RWPE2 (cell line): ENCODE results near the gene MAN1A2.

ENCODE experiments used
- ATAC-seq: fragments of 200-7000 bp; cut with Tn5 transposase; 3 replicates; pipeline ENCODE4 v1.9.1; 2021; ENCODE audit warnings: low read depth
- DNase-seq: peaks from one replicate; pipeline ENCODE4 v3.0.0-alpha.2; 2020; ENCODE audit warnings: low spot score
- H3K27ac ChIP-seq: fragments of 450-650 bp; 2 replicates; pipeline ENCODE4 v1.5.1; 2017; ENCODE audit warnings: mild to moderate bottlenecking; ENCODE audit not compliant: poor library complexity, severe bottlenecking
- H3K27me3 ChIP-seq: fragments of 250-450 bp; sonication (Bioruptor Pico); 2 replicates; pipeline ENCODE4 v1.5.1; 2021; ENCODE audit warnings: mild to moderate bottlenecking, moderate library complexity; ENCODE audit not compliant: insufficient read depth, poor library complexity, severe bottlenecking
- H3K36me3 ChIP-seq: fragments of 250-450 bp; sonication (Bioruptor Pico); 2 replicates; pipeline ENCODE4 v1.5.1; 2020; ENCODE audit warnings: low read depth, mild to moderate bottlenecking, moderate library complexity
- H3K4me1 ChIP-seq: fragments of 250-450 bp; sonication (Bioruptor Pico); 2 replicates; pipeline ENCODE4 v1.5.1; 2021; ENCODE audit warnings: mild to moderate bottlenecking, moderate library complexity; ENCODE audit not compliant: insufficient read depth, poor library complexity, severe bottlenecking
- H3K4me3 ChIP-seq: fragments of 250-450 bp; sonication (Bioruptor Pico); 2 replicates; pipeline ENCODE4 v1.5.1; 2021; ENCODE audit warnings: mild to moderate bottlenecking, moderate library complexity; ENCODE audit not compliant: severe bottlenecking
- H3K9me3 ChIP-seq: fragments of 250-450 bp; sonication (Bioruptor Pico); 2 replicates; pipeline ENCODE4 v1.5.1; 2021; ENCODE audit warnings: mild to moderate bottlenecking, moderate library complexity; ENCODE audit not compliant: severe bottlenecking
- CTCF ChIP-seq: fragments of 450-650 bp; IDR thresholded peaks from one replicate; pipeline ENCODE4 v1.5.1; 2017; ENCODE audit warnings: mild to moderate bottlenecking, moderate library complexity; ENCODE audit not compliant: poor library complexity, severe bottlenecking

MAN1A2 gene

GRCh38 chr1:117563492-117563875, 196.2 kb downstream of the MAN1A2 start:
- no peak overlapping the region for H3K27ac ChIP-seq
- no peaks in the 10 kb centered on the region for H3K27me3 ChIP-seq
- no peaks in the 10 kb centered on the region for H3K36me3 ChIP-seq
- no peaks in the 10 kb centered on the region for H3K4me1 ChIP-seq
- DNase-seq (no peak), ATAC-seq (no peak)
- TF ChIP-seq CTCF: no peak
- H3K9me3 ChIP-seq: no peaks in the 10 kb centered on the region
- H3K4me3 ChIP-seq: no peak overlapping the region

- Histone ChIP-seq H3K4me1 (no peaks in the 10 kb centered on the region), H3K27ac (no peak overlapping the region)
- no peak for DNase-seq
These were observed 197.2 kb downstream of the MAN1A2 start for GRCh38 chr1:117564227-117565075.

GRCh38 chr1:117565076-117565556, 197.9 kb downstream of the MAN1A2 start:
- H3K27ac ChIP-seq: no peak overlapping the region
- no peak overlapping the region for H3K4me3 ChIP-seq
- no peak for ATAC-seq
- H3K9me3 ChIP-seq: no peaks in the 10 kb centered on the region
- H3K27me3 ChIP-seq: peaks cover 4% of the 10 kb centered on the region
- H3K36me3 ChIP-seq: no peaks in the 10 kb centered on the region
- H3K4me1 ChIP-seq: no peaks in the 10 kb centered on the region
- TF ChIP-seq CTCF: no peak
- no peak for DNase-seq

More at GRCh38 chr1:117564227-117565075, 197.2 kb downstream of the MAN1A2 start:
- H3K4me3 ChIP-seq: no peak overlapping the region
- H3K36me3 ChIP-seq: no peaks in the 10 kb centered on the region
- H3K9me3 ChIP-seq: no peaks in the 10 kb centered on the region
- TF ChIP-seq CTCF: no peak
- H3K27me3 ChIP-seq: no peaks in the 10 kb centered on the region
- ATAC-seq: no peak

- H3K9me3 ChIP-seq: no peaks in the 10 kb centered on the region
These were observed 198.7 kb downstream of the MAN1A2 start for GRCh38 chr1:117565745-117566455.

More at GRCh38 chr1:117565745-117566455, 198.7 kb downstream of the MAN1A2 start:
- ATAC-seq: no peak
- no peaks in the 10 kb centered on the region for H3K36me3 ChIP-seq
- H3K4me3 ChIP-seq: no peak overlapping the region
- H3K27ac ChIP-seq: no peak overlapping the region
- TF ChIP-seq CTCF: no peak
- H3K4me1 ChIP-seq: no peaks in the 10 kb centered on the region
- DNase-seq: no peak
- peaks cover 6% of the 10 kb centered on the region for H3K27me3 ChIP-seq
